GM19467 (cell line): ENCODE data around the gene POGK.
"Not testable (repeated sequence)": the region's sequence is repeated elsewhere in the genome, so short reads cannot be mapped to it uniquely, and the experiment has no call there.

Experiments
- ATAC-seq: cut with Tn5 transposase; IDR thresholded peaks from one replicate; pipeline ENCODE4 v1.9.1; 2021; ENCODE audit warnings: mild to moderate bottlenecking, moderate library complexity; ENCODE audit not compliant: unreplicated experiment

The POGK gene

GRCh38 chr1:166855558-166855957 is 16.3 kb downstream of the POGK start:
- no peak for ATAC-seq

GRCh38 chr1:166857995-166858394 is 18.7 kb downstream of the POGK start:
- no peak for ATAC-seq

- no peak for ATAC-seq
Measured at GRCh38 chr1:166858726-166859419, 19.6 kb downstream of the POGK start.

- ATAC-seq: no peak
Measured at GRCh38 chr1:166859597-166859996, 20.3 kb downstream of the POGK start.

- no peak for ATAC-seq
Measured at GRCh38 chr1:166865926-166866325, 26.7 kb downstream of the POGK start.

- no peak for ATAC-seq
Measured at GRCh38 chr1:166868639-166869038, 29.4 kb downstream of the POGK start.

GRCh38 chr1:166869318-166870099 is 30.2 kb downstream of the POGK start:
- ATAC-seq: no peak

- no peak for ATAC-seq
Measured at GRCh38 chr1:166870584-166870983, 31.3 kb downstream of the POGK start.

- ATAC-seq: no peak
Measured at GRCh38 chr1:166874464-166874863, 35.2 kb downstream of the POGK start.

GRCh38 chr1:166875302-166875733 is 36.0 kb downstream of the POGK start:
- no peak for ATAC-seq

- ATAC-seq: peak; percentile 88
Measured at GRCh38 chr1:166875734-166876539, 36.7 kb downstream of the POGK start, which contains the start of gene TADA1. Gene TADA1, minus strand, starts transcription at chr1:166876264. Its CDS starts 31 bp downstream, at chr1:166876233.

- ATAC-seq: peak; percentile 2
Measured at GRCh38 chr1:166876540-166876838, 37.2 kb downstream of the POGK start.

- ATAC-seq: not testable (repeated sequence)
Measured at GRCh38 chr1:166878173-166878917, 39.1 kb downstream of the POGK start.

GRCh38 chr1:166882893-166883292 is 43.6 kb downstream of the POGK start:
- no peak for ATAC-seq

- ATAC-seq: no peak
Measured at GRCh38 chr1:166884040-166884642, 44.9 kb downstream of the POGK start.

GRCh38 chr1:166884971-166885370 is 45.7 kb downstream of the POGK start:
- no peak for ATAC-seq

GRCh38 chr1:166888373-166889111 is 49.3 kb downstream of the POGK start:
- ATAC-seq: no peak

GRCh38 chr1:166889776-166890175 is 50.5 kb downstream of the POGK start:
- no peak for ATAC-seq

- ATAC-seq: no peak
Measured at GRCh38 chr1:166895766-166896165, 56.5 kb downstream of the POGK start.

- ATAC-seq: no peak
Measured at GRCh38 chr1:166899769-166900168, 60.5 kb downstream of the POGK start.
